ENCODE results near the gene TUBA4A.

TUBA4A gene

DNA sequence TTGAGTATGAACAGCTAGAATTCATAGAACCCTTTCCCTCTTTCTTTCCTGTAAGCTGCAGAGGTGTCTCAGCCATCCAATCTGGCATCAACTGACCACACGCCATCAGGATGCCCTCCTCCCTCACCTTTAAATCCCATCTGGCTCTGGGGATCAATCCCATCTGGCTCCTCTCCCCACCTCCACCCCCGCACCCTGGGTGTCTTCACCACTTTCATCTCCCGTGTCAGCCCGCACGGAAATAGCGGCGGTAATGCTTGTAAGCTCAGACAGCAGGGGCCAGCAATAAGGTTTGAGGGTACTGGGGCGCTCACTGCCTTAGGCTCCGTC is 1.2 kb downstream of the TUBA4A start:
- DNase-seq (ENCODE audit: low read depth in 2 of 2), result no peak
- peak overlapping the region; percentile 62 to 76 for H3K4me3 ChIP-seq (replicated peaks in 1 of 2; ENCODE audit: low read depth in 2 of 2, low read length in 2 of 2)
- TF ChIP-seq, protein P1, sequence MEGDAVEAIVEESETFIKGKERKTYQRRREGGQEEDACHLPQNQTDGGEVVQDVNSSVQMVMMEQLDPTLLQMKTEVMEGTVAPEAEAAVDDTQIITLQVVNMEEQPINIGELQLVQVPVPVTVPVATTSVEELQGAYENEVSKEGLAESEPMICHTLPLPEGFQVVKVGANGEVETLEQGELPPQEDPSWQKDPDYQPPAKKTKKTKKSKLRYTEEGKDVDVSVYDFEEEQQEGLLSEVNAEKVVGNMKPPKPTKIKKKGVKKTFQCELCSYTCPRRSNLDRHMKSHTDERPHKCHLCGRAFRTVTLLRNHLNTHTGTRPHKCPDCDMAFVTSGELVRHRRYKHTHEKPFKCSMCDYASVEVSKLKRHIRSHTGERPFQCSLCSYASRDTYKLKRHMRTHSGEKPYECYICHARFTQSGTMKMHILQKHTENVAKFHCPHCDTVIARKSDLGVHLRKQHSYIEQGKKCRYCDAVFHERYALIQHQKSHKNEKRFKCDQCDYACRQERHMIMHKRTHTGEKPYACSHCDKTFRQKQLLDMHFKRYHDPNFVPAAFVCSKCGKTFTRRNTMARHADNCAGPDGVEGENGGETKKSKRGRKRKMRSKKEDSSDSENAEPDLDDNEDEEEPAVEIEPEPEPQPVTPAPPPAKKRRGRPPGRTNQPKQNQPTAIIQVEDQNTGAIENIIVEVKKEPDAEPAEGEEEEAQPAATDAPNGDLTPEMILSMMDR (IDR thresholded peaks at IDR 0.05; ENCODE audit: low read depth, low read length), result no peak

GRCh38 chr2:219252084-219252483 is 1.6 kb downstream of the TUBA4A start:
- TF ChIP-seq, protein P1 (IDR thresholded peaks at IDR 0.05; ENCODE audit: low read depth, low read length), result no peak
- no peak overlapping the region for H3K4me3 ChIP-seq (replicated peaks in 1 of 2; ENCODE audit: low read depth in 2 of 2, low read length in 2 of 2)
- DNase-seq (ENCODE audit: low read depth in 2 of 2), result no peak

GRCh38 chr2:219251656-219252055 is 2.1 kb downstream of the TUBA4A start:
- TF ChIP-seq, protein P1 (IDR thresholded peaks at IDR 0.05; ENCODE audit: low read depth, low read length), result no peak
- no peak overlapping the region for H3K4me3 ChIP-seq (replicated peaks in 1 of 2; ENCODE audit: low read depth in 2 of 2, low read length in 2 of 2)
- DNase-seq (ENCODE audit: low read depth in 2 of 2), result peak in 1 of 2 donors; percentile 22

GRCh38 chr2:219250049-219250781 is 3.5 kb downstream of the TUBA4A start:
- peak in 1 of 2 donors; percentile 19 for DNase-seq (ENCODE audit: low read depth in 2 of 2)
- TF ChIP-seq, protein P1 (IDR thresholded peaks at IDR 0.05; ENCODE audit: low read depth, low read length), result no peak
- no peak overlapping the region for H3K4me3 ChIP-seq (replicated peaks in 1 of 2; ENCODE audit: low read depth in 2 of 2, low read length in 2 of 2)

DNA sequence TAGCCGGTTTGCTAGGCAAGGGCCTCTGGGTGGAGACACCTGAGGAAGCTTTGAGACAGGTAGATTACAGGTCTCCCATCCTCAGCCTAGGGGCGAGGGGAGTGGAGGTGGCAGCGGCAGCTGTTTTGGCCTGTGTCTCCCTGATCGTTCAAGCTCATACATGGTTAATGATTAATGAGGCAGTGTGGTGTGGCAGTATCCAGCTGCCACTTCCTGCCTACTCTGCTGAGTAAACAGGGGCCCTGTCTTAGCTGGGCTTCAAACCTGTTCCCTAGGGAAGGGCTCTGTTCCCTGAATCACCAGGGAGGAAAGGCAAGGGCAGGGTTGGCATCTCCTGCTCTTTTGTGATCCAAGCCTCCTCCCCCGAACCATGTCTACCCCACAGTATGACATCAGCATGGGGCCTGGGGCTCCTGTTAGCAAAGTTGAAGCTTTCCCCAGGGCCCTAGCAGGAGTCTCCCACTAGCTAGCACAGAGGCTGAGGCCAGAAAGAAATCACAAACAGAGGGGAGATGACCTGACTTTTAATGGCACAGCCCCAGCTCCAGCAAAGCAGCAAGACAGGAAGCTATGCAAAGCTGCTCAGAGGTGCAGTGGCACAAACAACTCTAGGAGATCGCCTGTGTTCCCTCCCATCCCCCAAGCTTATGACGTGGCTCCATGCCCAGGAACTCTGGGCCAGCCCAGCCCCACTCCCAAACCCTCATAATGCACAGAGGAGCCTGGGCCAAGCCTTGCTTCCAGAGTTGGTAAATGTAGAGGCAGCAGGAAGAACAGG is 4.3 kb downstream of the TUBA4A start:
- TF ChIP-seq, protein P1 (IDR thresholded peaks at IDR 0.05; ENCODE audit: low read depth, low read length), result no peak
- DNase-seq (ENCODE audit: low read depth in 2 of 2), result peak; percentile 89 to 96
- no peak overlapping the region for H3K4me3 ChIP-seq (replicated peaks in 1 of 2; ENCODE audit: low read depth in 2 of 2, low read length in 2 of 2)

DNA sequence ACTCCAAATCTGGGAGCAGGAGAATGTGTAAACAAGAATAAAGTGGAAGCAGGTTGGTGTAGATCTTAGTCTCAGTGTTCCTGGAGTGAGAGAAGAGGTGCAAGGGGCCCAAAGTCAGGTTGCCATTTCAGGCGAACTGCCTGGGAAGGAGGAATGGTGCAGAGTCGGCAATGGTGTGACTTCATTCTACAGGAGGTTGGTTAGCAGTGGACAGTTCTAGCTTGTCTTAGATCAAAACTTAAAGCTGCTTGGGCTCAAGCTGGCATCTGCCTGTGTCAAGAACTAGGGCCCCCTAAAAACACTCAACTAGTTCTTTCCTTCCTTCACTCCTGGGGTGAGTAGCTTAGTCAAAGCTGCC is 4.9 kb downstream of the TUBA4A start:
- H3K4me3 ChIP-seq (replicated peaks in 1 of 2; ENCODE audit: low read depth in 2 of 2, low read length in 2 of 2), result no peak overlapping the region
- TF ChIP-seq, protein P1 (IDR thresholded peaks at IDR 0.05; ENCODE audit: low read depth, low read length), result no peak
- DNase-seq (ENCODE audit: low read depth in 2 of 2), result peak in 1 of 2 donors; percentile 21

All from cardiac fibroblast (primary cell).